ENCODE data around the gene VEGFD. TPM values are rescaled to one million over a fixed set of nuclear protein-coding genes. Genes with fewer than 3 reads are reported as not detected.

Gene VEGFD
- total and polyA plus RNA-seq, 2 donors (not counting 3 experiments of a cell fraction or from before 2014, with no cell fraction given): 0.40 to 0.64 TPM

- Histone ChIP-seq H3K27me3 (ENCODE audit: control insufficient read depth in 2 of 2, insufficient read depth in 2 of 2, low read length in 2 of 2) (no peaks in the 10 kb centered on the region), H3K9me1 (replicated peaks; ENCODE audit: control insufficient read depth, extremely low read depth, insufficient read depth, low read length) (no peaks in the 10 kb centered on the region), H4K20me1 (replicated peaks; ENCODE audit: control insufficient read depth, extremely low read depth, insufficient read depth, low read length) (no peaks in the 10 kb centered on the region), H3K79me2 (ENCODE audit: control insufficient read depth, insufficient read depth, low read length) (no peaks in the 10 kb centered on the region), H3K4me2 (ENCODE audit: insufficient read depth, low read length) (peak overlapping the region; percentile 36), H3K4me1 (ENCODE audit: control insufficient read depth, extremely low read depth, insufficient read depth, low read length) (peaks cover 21% of the 10 kb centered on the region), H3K27ac (ENCODE audit: insufficient read depth, low read depth, low read length) (peak overlapping the region; percentile 80), H2AFZ (ENCODE audit: low read depth, low read length) (no peak overlapping the region), H3K36me3 (ENCODE audit: control insufficient read depth in 2 of 2, extremely low read depth in 1 of 2, insufficient read depth in 2 of 2, low read length in 2 of 2) (no peaks in the 10 kb centered on the region), H3K9ac (replicated peaks; ENCODE audit: extremely low read depth, insufficient read depth, low read length) (peak overlapping the region; percentile 60), H3K4me3 (replicated peaks in 1 of 3; ENCODE audit: insufficient read depth in 1 of 3, low read depth in 1 of 3, low read length in 3 of 3) (no peak overlapping the region), H3K9me3 (replicated peaks; ENCODE audit: control insufficient read depth, insufficient read depth, low read length) (no peaks in the 10 kb centered on the region)
- TF ChIP-seq POLR2AphosphoS5 (IDR thresholded peaks at IDR 0.05; ENCODE audit: insufficient read depth, low read depth, low read length) (no peak), JUN (IDR thresholded peaks at IDR 0.05; ENCODE audit: borderline replicate concordance, insufficient read depth, insufficient read length, low read depth) (no peak), CTCF (IDR thresholded peaks at IDR 0.05; ENCODE audit: extremely low read depth in 1 of 2, insufficient read depth in 1 of 2, low read depth in 1 of 2, low read length in 2 of 2) (no peak), FOS (IDR thresholded peaks at IDR 0.05; ENCODE audit: borderline replicate concordance, insufficient read depth, low read length) (no peak), GATA2 (IDR thresholded peaks at IDR 0.05; ENCODE audit: insufficient read depth, insufficient read length, low read depth, low read length) (no peak), MAX (IDR thresholded peaks at IDR 0.05; ENCODE audit: insufficient read depth, insufficient read length) (no peak), EZH2 (IDR thresholded peaks at IDR 0.05; ENCODE audit: borderline replicate concordance, low read depth, low read length, severe bottlenecking) (no peak), POLR2A (IDR thresholded peaks at IDR 0.05; ENCODE audit: low read depth, low read length) (no peak), MYC (IDR thresholded peaks at IDR 0.05; ENCODE audit: low read depth, low read length) (no peak)
- POLR2A ChIA-PET: no interaction called here
- dilution Hi-C loops (cut with MboI; ENCODE audit: extremely low pct_ligation_motif_present, low sequenced_read_pairs): no loop called here
- DNase-seq (ENCODE audit: low read depth, low spot score) (no peak), FAIRE-seq (no peak)
- TSS peak; percentile 40 for BruUV-seq (replicated peaks)
- intact Hi-C loops (cut with micrococcal nuclease): loop anchor here (1.0 kb wide), 1 partner anchor 28 kb away; the partner anchor contains the start of gene ASB9
- CTCF ChIA-PET: interaction anchor here (1.4 kb wide), 1 partner anchor 152 kb away, joined by 3 read pairs; no protein-coding TSS in a partner anchor
These were observed 85.4 kb downstream of the VEGFD start for GRCh38 chrX:15298780-15299179.
